HS-27A (cell line): ENCODE data around the gene FADS3.

Experiments used
- DNase-seq: peaks from one replicate; pipeline ENCODE4 v3.0.0-alpha.2; 2012; ENCODE audit warnings: low read depth, missing footprints

Gene FADS3

GRCh38 chr11:61875698-61876097, 15.6 kb downstream of the FADS3 start:
- no peak for DNase-seq

- no peak for DNase-seq
These were observed 16.5 kb downstream of the FADS3 start for GRCh38 chr11:61874853-61875252.

GRCh38 chr11:61874377-61874809, 17.0 kb downstream of the FADS3 start:
- DNase-seq: peak; percentile 40

- DNase-seq: no peak
These were observed 17.6 kb downstream of the FADS3 start for GRCh38 chr11:61873588-61874376.

GRCh38 chr11:61872935-61873565, 18.3 kb downstream of the FADS3 start:
- no peak for DNase-seq

- DNase-seq: no peak
These were observed 20.2 kb downstream of the FADS3 start for GRCh38 chr11:61871158-61871597.

GRCh38 chr11:61870541-61871031, 20.8 kb downstream of the FADS3 start:
- DNase-seq: no peak

- DNase-seq: no peak
These were observed 21.5 kb downstream of the FADS3 start for GRCh38 chr11:61869708-61870451.

GRCh38 chr11:61869429-61869707, 22.0 kb downstream of the FADS3 start:
- no peak for DNase-seq

- DNase-seq: no peak
These were observed 22.5 kb downstream of the FADS3 start for GRCh38 chr11:61868571-61869428.

- no peak for DNase-seq
These were observed 24.4 kb downstream of the FADS3 start for GRCh38 chr11:61866958-61867343.

- no peak for DNase-seq
These were observed 25.0 kb downstream of the FADS3 start for GRCh38 chr11:61866231-61866957.

GRCh38 chr11:61864814-61865775, 26.2 kb downstream of the FADS3 start:
- no peak for DNase-seq

GRCh38 chr11:61863548-61864081, 27.7 kb downstream of the FADS3 start:
- no peak for DNase-seq

- no peak for DNase-seq
These were observed 28.4 kb downstream of the FADS3 start for GRCh38 chr11:61862714-61863547.

- DNase-seq: no peak
These were observed 29.7 kb downstream of the FADS3 start for GRCh38 chr11:61861634-61862033.

GRCh38 chr11:61860054-61860903, 31.1 kb downstream of the FADS3 start:
- no peak for DNase-seq
